Endothelial cell of umbilical vein (primary cell): ENCODE results near the gene MDP1. TPM values are rescaled to one million over a fixed set of nuclear protein-coding genes. Genes with fewer than 3 reads are reported as not detected.

Source experiments
- BruUV-seq: library from RNA; stranded (reverse); fragments of 400-500 nt; replicated peaks from 2 replicates; lab custom pipeline; 2021; lab: Mats Ljungman, UMichigan
- CTCF ChIA-PET: fragments of 300-600, 350-600 bp; sonication (Branson Sonifier 250); formaldehyde crosslinking; loops from one replicate; lab custom pipeline; 2021; ENCODE audit warnings: antibody characterized with exemption, inconsistent platforms; lab: Charles Lee
- POLR2A ChIA-PET: fragments of 300-600, 350-600 bp; sonication (Branson Sonifier 250); formaldehyde crosslinking; loops from one replicate; lab custom pipeline; 2021; ENCODE audit warnings: antibody characterized with exemption, inconsistent platforms; lab: Charles Lee
- DNase-seq: peaks from one replicate; pipeline ENCODE4 v3.0.0-alpha.2; 2011; ENCODE audit warnings: low read depth, low spot score
- FAIRE-seq: peaks from 2 replicates; lab custom pipeline; 2011; peaks lifted over from hg19 to GRCh38; lab: Jason Lieb, UNC
- H2AFZ ChIP-seq: 2 replicates; pipeline ENCODE4 v1.6.0; 2012; ENCODE audit warnings: low read depth, low read length, control low read depth, inconsistent platforms
- H3K27ac ChIP-seq: 2 replicates; pipeline ENCODE4 v1.5.1; 2011; ENCODE audit warnings: low read depth, mild to moderate bottlenecking, control low read depth, low read length, moderate library complexity; ENCODE audit not compliant: insufficient read depth
- H3K27me3 ChIP-seq, 2 experiments: 2 replicates each; pipeline versions ENCODE4 v1.6.0 to v1.6.1; 2011; ENCODE audit warnings: low read length in 2 of 2, mixed read lengths in 1 of 2; ENCODE audit not compliant: control insufficient read depth in 2 of 2, insufficient read depth in 2 of 2
- H3K36me3 ChIP-seq, 2 experiments: 2 replicates in 1 of 2; 3 replicates in 1 of 2; pipeline ENCODE4 v1.5.1; 2011; ENCODE audit warnings: low read length in 2 of 2, mild to moderate bottlenecking in 1 of 2, moderate library complexity in 1 of 2; ENCODE audit not compliant: control insufficient read depth in 2 of 2, insufficient read depth in 2 of 2; ENCODE audit errors: extremely low read depth in 1 of 2
- H3K4me1 ChIP-seq: 3 replicates; pipeline ENCODE4 v1.5.1; 2011; ENCODE audit warnings: mild to moderate bottlenecking, low read length; ENCODE audit not compliant: control insufficient read depth, insufficient read depth; ENCODE audit errors: extremely low read depth
- H3K4me2 ChIP-seq: 2 replicates; pipeline ENCODE4 v1.6.1; 2011; ENCODE audit warnings: low read length, control low read depth, mixed read lengths; ENCODE audit not compliant: insufficient read depth
- H3K4me3 ChIP-seq, 3 experiments: fragments of 200-600 bp in 1 of 3; sonication (generic), shearing (Covaris generic) in 1 of 3; replicated peaks in 1 of 3; 2 replicates each; pipeline ENCODE4 v1.5.1; 2011 to 2016; ENCODE audit warnings: control low read depth in 3 of 3, low read length in 3 of 3, mild to moderate bottlenecking in 2 of 3, inconsistent platforms in 1 of 3, low read depth in 1 of 3, moderate library complexity in 1 of 3; ENCODE audit not compliant: insufficient read depth in 1 of 3
- H3K79me2 ChIP-seq: 2 replicates; pipeline ENCODE4 v1.6.0; 2012; ENCODE audit warnings: low read length, inconsistent platforms; ENCODE audit not compliant: control insufficient read depth, insufficient read depth
- H3K9ac ChIP-seq: replicated peaks from 2 replicates; pipeline ENCODE3; 2011; ENCODE audit warnings: low read length, control low read depth; ENCODE audit not compliant: insufficient read depth; ENCODE audit errors: extremely low read depth
- H3K9me1 ChIP-seq: replicated peaks from 3 replicates; pipeline ENCODE4 v1.6.0; 2011; ENCODE audit warnings: mild to moderate bottlenecking, low read length; ENCODE audit not compliant: control insufficient read depth, insufficient read depth; ENCODE audit errors: extremely low read depth
- H3K9me3 ChIP-seq: replicated peaks from 2 replicates; pipeline ENCODE4 v1.5.1; 2012; ENCODE audit warnings: low read length, inconsistent platforms; ENCODE audit not compliant: control insufficient read depth, insufficient read depth
- H4K20me1 ChIP-seq: replicated peaks from 2 replicates; pipeline ENCODE3; 2011; ENCODE audit warnings: mild to moderate bottlenecking, low read length; ENCODE audit not compliant: control insufficient read depth, insufficient read depth; ENCODE audit errors: extremely low read depth
- CTCF ChIP-seq, 2 donors: IDR thresholded peaks; 1 replicate in 1 of 2; 2 replicates in 1 of 2; pipeline ENCODE4 v1.5.1; 2011; ENCODE audit warnings: low read length in 2 of 2, mild to moderate bottlenecking in 2 of 2, moderate library complexity in 2 of 2, control low read depth in 1 of 2, inconsistent platforms in 1 of 2, low read depth in 1 of 2; ENCODE audit not compliant: insufficient read depth in 1 of 2; ENCODE audit errors: extremely low read depth in 1 of 2
- FOS ChIP-seq: IDR thresholded peaks from 2 replicates; pipeline ENCODE4 v1.6.1; 2011; ENCODE audit warnings: mild to moderate bottlenecking, low read length, moderate library complexity, borderline replicate concordance; ENCODE audit not compliant: insufficient read depth
- GATA2 ChIP-seq: IDR thresholded peaks from 2 replicates; pipeline ENCODE4 v1.7.0; 2011; ENCODE audit warnings: low read depth, mild to moderate bottlenecking, moderate library complexity, mixed read lengths, low read length; ENCODE audit not compliant: insufficient read length, insufficient read depth
- MAX ChIP-seq: IDR thresholded peaks from 2 replicates; pipeline ENCODE4 v1.6.1; 2011; ENCODE audit not compliant: insufficient read depth, insufficient read length
- MYC ChIP-seq: IDR thresholded peaks from one replicate; pipeline ENCODE4 v1.6.1; 2011; ENCODE audit warnings: mild to moderate bottlenecking, low read depth, low read length
- POLR2A ChIP-seq: IDR thresholded peaks from 2 replicates; pipeline ENCODE4 v1.6.1; 2012; ENCODE audit warnings: low read depth, mild to moderate bottlenecking, control low read depth, low read length
- POLR2AphosphoS5 ChIP-seq: IDR thresholded peaks from 2 replicates; pipeline ENCODE4 v1.6.1; 2012; ENCODE audit warnings: low read depth, mild to moderate bottlenecking, control low read depth, low read length, moderate library complexity; ENCODE audit not compliant: insufficient read depth
- dilution Hi-C: fragments of 300-500 bp; cut with MboI; formaldehyde crosslinking; loops from one replicate; pipeline ENCODE4 v1.15.0; 2019; ENCODE audit warnings: low sequenced_read_pairs; ENCODE audit not compliant: extremely low pct_ligation_motif_present
- intact Hi-C: fragments of 100-400 bp; cut with micrococcal nuclease; formaldehyde crosslinking; loops from one replicate; pipeline ENCODE4 v1.10.0; 2022
- polyA plus RNA-seq, 4 experiments: library from polyadenylated mRNA; depleted of rRNA in 3 of 4; stranded (reverse) in 3 of 4; unstranded in 1 of 4; fragments of >200 nt; gene quantifications; 2 replicates each; pipeline versions ENCODE4 v1.2.1 to v1.2.3, GENCODE V29; 2011 to 2012; ENCODE audit warnings: missing spikeins in 1 of 4
- total RNA-seq: library from RNA; stranded (reverse); gene quantifications from 2 replicates; pipeline ENCODE4 v1.2.3, GENCODE V29; 2021

Gene MDP1
- total and polyA plus RNA-seq, 2 donors (not counting 3 experiments of a cell fraction or from before 2014, with no cell fraction given): 8.1 to 22.7 TPM

DNA sequence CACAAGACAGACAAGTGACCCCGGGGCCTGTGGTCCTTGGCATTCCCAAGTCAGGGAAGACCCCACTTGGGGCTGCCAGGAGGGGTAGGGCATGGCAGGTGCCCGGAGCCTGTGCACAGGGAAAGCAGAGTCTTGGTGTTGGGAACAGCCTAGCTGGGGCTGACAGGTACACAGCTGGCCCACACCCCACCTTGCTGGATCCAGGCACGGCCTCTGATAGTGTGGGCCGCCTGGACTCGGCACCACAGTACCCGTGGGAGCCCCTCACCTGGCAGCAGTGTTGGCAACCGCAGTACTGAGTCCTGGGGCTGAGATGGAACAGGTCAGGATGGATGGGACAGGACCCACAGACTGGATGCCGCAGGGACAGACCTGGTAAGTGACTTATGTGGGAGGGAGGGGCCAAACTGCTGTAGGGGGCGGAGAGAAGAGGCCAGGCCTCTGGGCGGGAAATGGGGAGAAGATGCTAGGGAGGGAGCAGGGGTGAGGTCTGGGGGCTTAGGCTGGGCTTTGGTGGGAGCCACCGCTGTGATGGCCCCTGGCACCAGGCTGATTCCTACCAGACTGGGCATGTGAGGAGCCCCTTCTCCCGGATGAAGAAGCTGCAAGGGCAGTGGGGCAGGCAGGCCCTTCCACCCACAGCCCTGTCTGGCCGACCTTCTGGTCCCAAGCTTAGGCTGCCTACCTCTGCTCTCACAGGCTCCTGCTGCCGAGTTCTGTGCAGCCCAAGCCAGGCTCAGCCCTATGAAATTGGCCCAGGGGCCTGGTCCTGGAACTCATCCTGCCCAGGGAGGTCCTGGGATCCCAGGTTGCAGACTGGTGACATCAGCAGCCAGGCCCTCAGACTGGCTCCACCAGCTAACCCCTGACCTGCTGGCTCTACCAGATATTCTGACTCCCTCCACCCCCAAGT is 47.2 kb upstream of the MDP1 start, which contains the start of gene TGM1:
TSS of gene TGM1 (minus strand) at position 357 of the 913 bp plus-strand sequence. CDS start 825 bp downstream, outside the sequence.
- TF ChIP-seq POLR2A (no peak), FOS (no peak), MYC (no peak), MAX (no peak), POLR2AphosphoS5 (no peak), GATA2 (no peak), CTCF (IDR thresholded peaks at IDR 0.05; ENCODE audit: extremely low read depth in 1 of 2, insufficient read depth in 1 of 2, low read depth in 1 of 2, low read length in 2 of 2) (no peak)
- intact Hi-C loops (no loop called here), dilution Hi-C loops (no loop called here)
- H3K9ac ChIP-seq: no peak within 1 kb of the TSS
- H3K9me1 ChIP-seq: no peaks in the 10 kb centered on the region
- H3K9me3 ChIP-seq: no peaks in the 10 kb centered on the region
- ChIA-PET CTCF (interaction anchor here (1.0 to 1.3 kb wide), 3 partner anchors 8 to 21 kb away, joined by 3 to 5 read pairs (median 3); partner anchors contain the start of gene RABGGTA), POLR2A (no interaction called here)
- no peaks in the 10 kb centered on the region for H3K27me3 ChIP-seq
- FAIRE-seq: no peak
- H3K27ac ChIP-seq: no peak within 1 kb of the TSS
- H3K4me2 ChIP-seq: no peak within 1 kb of the TSS
- H3K4me1 ChIP-seq: no peaks in the 10 kb centered on the region
- H3K79me2 ChIP-seq: no peaks in the 10 kb centered on the region
- no peak within 1 kb of the TSS for H3K4me3 ChIP-seq
- H4K20me1 ChIP-seq: no peaks in the 10 kb centered on the region
- BruUV-seq: no TSS peak
- H3K36me3 ChIP-seq: peaks cover 0 to 14% of the 10 kb centered on the region in 2 experiments
- no peak within 1 kb of the TSS for H2AFZ ChIP-seq
- no peak for DNase-seq
